Measurements from ENCODE around the gene EMX1. TPM values are rescaled to one million over a fixed set of nuclear protein-coding genes. Genes with fewer than 3 reads are reported as not detected.

Gene EMX1
- total and polyA plus RNA-seq, 2 of the 13 experiments (the other 11 are each of a cell fraction or from before 2014, with no cell fraction given) = 0.62 to 4.9 TPM

DNA sequence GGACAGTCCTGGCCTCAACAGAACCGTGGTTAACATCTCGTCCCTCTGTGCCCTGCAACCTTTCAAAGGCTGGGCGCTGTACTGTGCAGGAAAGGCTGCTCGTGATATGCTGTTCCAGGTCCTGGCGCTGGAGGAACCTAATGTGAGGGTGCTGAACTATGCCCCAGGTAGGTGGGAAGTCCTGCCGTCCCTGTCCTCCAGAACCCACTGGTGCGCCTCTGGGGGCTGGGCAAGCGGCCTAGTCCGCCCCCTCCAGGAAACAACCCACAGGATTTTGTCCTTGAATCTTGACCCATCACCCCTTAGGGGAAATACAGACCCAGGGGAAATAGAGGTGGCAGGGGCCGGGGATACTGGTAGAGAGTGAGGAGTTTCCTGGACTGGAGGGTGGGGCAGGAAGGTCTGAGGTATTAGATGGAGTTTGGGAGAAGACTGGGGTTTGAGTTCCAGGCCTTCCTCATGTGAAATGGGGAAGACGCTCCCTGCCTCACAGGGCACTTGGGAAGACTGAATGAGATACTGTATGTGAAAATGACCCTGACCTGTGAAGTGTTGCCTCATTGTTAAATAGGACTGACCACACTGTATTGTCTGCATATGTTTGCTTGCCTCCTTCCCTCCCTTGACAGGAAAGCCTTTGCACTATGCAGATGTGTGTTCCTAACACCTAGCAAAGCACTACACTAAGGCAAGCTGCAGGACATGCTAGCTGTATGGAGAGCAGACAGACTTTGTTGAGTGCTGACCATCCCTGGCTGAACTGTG lies 28.7 kb upstream of the EMX1 start (continued):
- TF ChIP-seq, protein P1, sequence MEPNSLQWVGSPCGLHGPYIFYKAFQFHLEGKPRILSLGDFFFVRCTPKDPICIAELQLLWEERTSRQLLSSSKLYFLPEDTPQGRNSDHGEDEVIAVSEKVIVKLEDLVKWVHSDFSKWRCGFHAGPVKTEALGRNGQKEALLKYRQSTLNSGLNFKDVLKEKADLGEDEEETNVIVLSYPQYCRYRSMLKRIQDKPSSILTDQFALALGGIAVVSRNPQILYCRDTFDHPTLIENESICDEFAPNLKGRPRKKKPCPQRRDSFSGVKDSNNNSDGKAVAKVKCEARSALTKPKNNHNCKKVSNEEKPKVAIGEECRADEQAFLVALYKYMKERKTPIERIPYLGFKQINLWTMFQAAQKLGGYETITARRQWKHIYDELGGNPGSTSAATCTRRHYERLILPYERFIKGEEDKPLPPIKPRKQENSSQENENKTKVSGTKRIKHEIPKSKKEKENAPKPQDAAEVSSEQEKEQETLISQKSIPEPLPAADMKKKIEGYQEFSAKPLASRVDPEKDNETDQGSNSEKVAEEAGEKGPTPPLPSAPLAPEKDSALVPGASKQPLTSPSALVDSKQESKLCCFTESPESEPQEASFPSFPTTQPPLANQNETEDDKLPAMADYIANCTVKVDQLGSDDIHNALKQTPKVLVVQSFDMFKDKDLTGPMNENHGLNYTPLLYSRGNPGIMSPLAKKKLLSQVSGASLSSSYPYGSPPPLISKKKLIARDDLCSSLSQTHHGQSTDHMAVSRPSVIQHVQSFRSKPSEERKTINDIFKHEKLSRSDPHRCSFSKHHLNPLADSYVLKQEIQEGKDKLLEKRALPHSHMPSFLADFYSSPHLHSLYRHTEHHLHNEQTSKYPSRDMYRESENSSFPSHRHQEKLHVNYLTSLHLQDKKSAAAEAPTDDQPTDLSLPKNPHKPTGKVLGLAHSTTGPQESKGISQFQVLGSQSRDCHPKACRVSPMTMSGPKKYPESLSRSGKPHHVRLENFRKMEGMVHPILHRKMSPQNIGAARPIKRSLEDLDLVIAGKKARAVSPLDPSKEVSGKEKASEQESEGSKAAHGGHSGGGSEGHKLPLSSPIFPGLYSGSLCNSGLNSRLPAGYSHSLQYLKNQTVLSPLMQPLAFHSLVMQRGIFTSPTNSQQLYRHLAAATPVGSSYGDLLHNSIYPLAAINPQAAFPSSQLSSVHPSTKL (CRISPR knock-in tag; IDR thresholded peaks at IDR 0.05) = peak; percentile 83
- no peak for TF ChIP-seq ARHGAP35 (CRISPR knock-in tag; IDR thresholded peaks at IDR 0.05; ENCODE audit: borderline replicate concordance)
- no peak for TF ChIP-seq MATR3 (CRISPR knock-in tag; IDR thresholded peaks at IDR 0.05)
- TF ChIP-seq, protein P2, sequence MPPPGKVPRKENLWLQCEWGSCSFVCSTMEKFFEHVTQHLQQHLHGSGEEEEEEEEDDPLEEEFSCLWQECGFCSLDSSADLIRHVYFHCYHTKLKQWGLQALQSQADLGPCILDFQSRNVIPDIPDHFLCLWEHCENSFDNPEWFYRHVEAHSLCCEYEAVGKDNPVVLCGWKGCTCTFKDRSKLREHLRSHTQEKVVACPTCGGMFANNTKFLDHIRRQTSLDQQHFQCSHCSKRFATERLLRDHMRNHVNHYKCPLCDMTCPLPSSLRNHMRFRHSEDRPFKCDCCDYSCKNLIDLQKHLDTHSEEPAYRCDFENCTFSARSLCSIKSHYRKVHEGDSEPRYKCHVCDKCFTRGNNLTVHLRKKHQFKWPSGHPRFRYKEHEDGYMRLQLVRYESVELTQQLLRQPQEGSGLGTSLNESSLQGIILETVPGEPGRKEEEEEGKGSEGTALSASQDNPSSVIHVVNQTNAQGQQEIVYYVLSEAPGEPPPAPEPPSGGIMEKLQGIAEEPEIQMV (CRISPR knock-in tag; IDR thresholded peaks at IDR 0.05; ENCODE audit: low read depth) = no peak; the same call in 1 of the 2 replicates
- TF ChIP-seq DMAP1 (CRISPR knock-in tag; IDR thresholded peaks at IDR 0.05) = no peak
- peak; percentile 46; the same call in 1 of the 2 replicates for TF ChIP-seq MED1 (CRISPR knock-in tag; IDR thresholded peaks at IDR 0.05)
- TF ChIP-seq GATAD1 (CRISPR knock-in tag; IDR thresholded peaks at IDR 0.05) = no peak
- no peak for TF ChIP-seq ZBTB7B (CRISPR knock-in tag; IDR thresholded peaks at IDR 0.05)
- TF ChIP-seq, protein P3, sequence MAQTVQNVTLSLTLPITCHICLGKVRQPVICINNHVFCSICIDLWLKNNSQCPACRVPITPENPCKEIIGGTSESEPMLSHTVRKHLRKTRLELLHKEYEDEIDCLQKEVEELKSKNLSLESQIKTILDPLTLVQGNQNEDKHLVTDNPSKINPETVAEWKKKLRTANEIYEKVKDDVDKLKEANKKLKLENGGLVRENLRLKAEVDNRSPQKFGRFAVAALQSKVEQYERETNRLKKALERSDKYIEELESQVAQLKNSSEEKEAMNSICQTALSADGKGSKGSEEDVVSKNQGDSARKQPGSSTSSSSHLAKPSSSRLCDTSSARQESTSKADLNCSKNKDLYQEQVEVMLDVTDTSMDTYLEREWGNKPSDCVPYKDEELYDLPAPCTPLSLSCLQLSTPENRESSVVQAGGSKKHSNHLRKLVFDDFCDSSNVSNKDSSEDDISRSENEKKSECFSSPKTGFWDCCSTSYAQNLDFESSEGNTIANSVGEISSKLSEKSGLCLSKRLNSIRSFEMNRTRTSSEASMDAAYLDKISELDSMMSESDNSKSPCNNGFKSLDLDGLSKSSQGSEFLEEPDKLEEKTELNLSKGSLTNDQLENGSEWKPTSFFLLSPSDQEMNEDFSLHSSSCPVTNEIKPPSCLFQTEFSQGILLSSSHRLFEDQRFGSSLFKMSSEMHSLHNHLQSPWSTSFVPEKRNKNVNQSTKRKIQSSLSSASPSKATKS (CRISPR knock-in tag; IDR thresholded peaks at IDR 0.05) = no peak
- TF ChIP-seq ZNF292 (CRISPR knock-in tag; IDR thresholded peaks at IDR 0.05; ENCODE audit: borderline replicate concordance, low read depth) = peak; percentile 81; the same call in 1 of the 2 replicates
- no peak for TF ChIP-seq SRSF1 (optimal IDR thresholded peaks at IDR 0.05; ENCODE audit: low read depth, low read length)
- no peak for TF ChIP-seq NRL (CRISPR knock-in tag; IDR thresholded peaks at IDR 0.05; ENCODE audit: borderline replicate concordance)
- TF ChIP-seq, protein P4, sequence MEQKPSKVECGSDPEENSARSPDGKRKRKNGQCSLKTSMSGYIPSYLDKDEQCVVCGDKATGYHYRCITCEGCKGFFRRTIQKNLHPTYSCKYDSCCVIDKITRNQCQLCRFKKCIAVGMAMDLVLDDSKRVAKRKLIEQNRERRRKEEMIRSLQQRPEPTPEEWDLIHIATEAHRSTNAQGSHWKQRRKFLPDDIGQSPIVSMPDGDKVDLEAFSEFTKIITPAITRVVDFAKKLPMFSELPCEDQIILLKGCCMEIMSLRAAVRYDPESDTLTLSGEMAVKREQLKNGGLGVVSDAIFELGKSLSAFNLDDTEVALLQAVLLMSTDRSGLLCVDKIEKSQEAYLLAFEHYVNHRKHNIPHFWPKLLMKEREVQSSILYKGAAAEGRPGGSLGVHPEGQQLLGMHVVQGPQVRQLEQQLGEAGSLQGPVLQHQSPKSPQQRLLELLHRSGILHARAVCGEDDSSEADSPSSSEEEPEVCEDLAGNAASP (CRISPR knock-in tag; IDR thresholded peaks at IDR 0.05; ENCODE audit: borderline replicate concordance) = peak; percentile 50; the same call in 1 of the 2 replicates
- TF ChIP-seq, protein P5, sequence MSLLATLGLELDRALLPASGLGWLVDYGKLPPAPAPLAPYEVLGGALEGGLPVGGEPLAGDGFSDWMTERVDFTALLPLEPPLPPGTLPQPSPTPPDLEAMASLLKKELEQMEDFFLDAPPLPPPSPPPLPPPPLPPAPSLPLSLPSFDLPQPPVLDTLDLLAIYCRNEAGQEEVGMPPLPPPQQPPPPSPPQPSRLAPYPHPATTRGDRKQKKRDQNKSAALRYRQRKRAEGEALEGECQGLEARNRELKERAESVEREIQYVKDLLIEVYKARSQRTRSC (CRISPR knock-in tag; IDR thresholded peaks at IDR 0.05; ENCODE audit: low read depth) = no peak
- no peak for TF ChIP-seq RBAK (CRISPR knock-in tag; IDR thresholded peaks at IDR 0.05)
- TF ChIP-seq FOXM1 (CRISPR knock-in tag; IDR thresholded peaks at IDR 0.05) = no peak
- TF ChIP-seq ELF3 (CRISPR knock-in tag; IDR thresholded peaks at IDR 0.05) = peak; percentile 27
- no peak for TF ChIP-seq SNAI1 (CRISPR knock-in tag; IDR thresholded peaks at IDR 0.05; ENCODE audit: borderline replicate concordance)
- TF ChIP-seq, protein P6, sequence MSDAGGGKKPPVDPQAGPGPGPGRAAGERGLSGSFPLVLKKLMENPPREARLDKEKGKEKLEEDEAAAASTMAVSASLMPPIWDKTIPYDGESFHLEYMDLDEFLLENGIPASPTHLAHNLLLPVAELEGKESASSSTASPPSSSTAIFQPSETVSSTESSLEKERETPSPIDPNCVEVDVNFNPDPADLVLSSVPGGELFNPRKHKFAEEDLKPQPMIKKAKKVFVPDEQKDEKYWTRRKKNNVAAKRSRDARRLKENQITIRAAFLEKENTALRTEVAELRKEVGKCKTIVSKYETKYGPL (CRISPR knock-in tag; IDR thresholded peaks at IDR 0.05) = no peak

Data from HepG2 (cell line).